ENCODE data around the gene PRDM7.
"Not testable (repeated sequence)": the region's sequence is repeated elsewhere in the genome, so short reads cannot be mapped to it uniquely, and the experiment has no call there.

- TF ChIP-seq CTCF, POLR2A (IDR thresholded peaks at IDR 0.05): not testable (repeated sequence)
Measured at GRCh38 chr16:90102086-90102884, 25.2 kb upstream of the PRDM7 start.

All from Peyer's patch (tissue), 4 donors.